Measurements from ENCODE around the gene BAIAP2.
A peak's percentile ranks its signal among the peaks of the same experiment; 100 is the strongest.

The BAIAP2 gene

GRCh38 chr17:81112450-81112849, 77.5 kb downstream of the BAIAP2 start:
- no peak for DNase-seq (ENCODE audit: low spot score)

GRCh38 chr17:81113158-81113724, 78.3 kb downstream of the BAIAP2 start:
- no peak for DNase-seq (ENCODE audit: low spot score)

GRCh38 chr17:81114351-81115093, 79.6 kb downstream of the BAIAP2 start:
- DNase-seq (ENCODE audit: low spot score): no peak

GRCh38 chr17:81115219-81115618, 80.3 kb downstream of the BAIAP2 start:
- DNase-seq (ENCODE audit: low spot score): no peak

- DNase-seq (ENCODE audit: low spot score): no peak
Measured at GRCh38 chr17:81115749-81116464, 81.0 kb downstream of the BAIAP2 start.

- DNase-seq (ENCODE audit: low spot score): no peak
Measured at GRCh38 chr17:81116704-81117103, 81.8 kb downstream of the BAIAP2 start.

GRCh38 chr17:81117672-81118198, 82.8 kb downstream of the BAIAP2 start:
- no peak for DNase-seq (ENCODE audit: low spot score)

- no peak for DNase-seq (ENCODE audit: low spot score)
Measured at GRCh38 chr17:81118308-81119221, 83.6 kb downstream of the BAIAP2 start.

- DNase-seq (ENCODE audit: low spot score): peak; percentile 71
Measured at GRCh38 chr17:81119223-81120148, 84.5 kb downstream of the BAIAP2 start.

GRCh38 chr17:81120149-81120484, 85.2 kb downstream of the BAIAP2 start:
- no peak for DNase-seq (ENCODE audit: low spot score)

- no peak for DNase-seq (ENCODE audit: low spot score)
Measured at GRCh38 chr17:81120695-81121621, 86.0 kb downstream of the BAIAP2 start.

GRCh38 chr17:81121841-81122733, 87.1 kb downstream of the BAIAP2 start:
- DNase-seq (ENCODE audit: low spot score): no peak

- DNase-seq (ENCODE audit: low spot score): no peak
Measured at GRCh38 chr17:81123052-81124048, 88.4 kb downstream of the BAIAP2 start.

GRCh38 chr17:81124377-81124776, 89.4 kb downstream of the BAIAP2 start:
- DNase-seq (ENCODE audit: low spot score): no peak

- DNase-seq (ENCODE audit: low spot score): no peak
Measured at GRCh38 chr17:81125573-81126081, 90.7 kb downstream of the BAIAP2 start.

GRCh38 chr17:81126281-81127132, 91.6 kb downstream of the BAIAP2 start:
- no peak for DNase-seq (ENCODE audit: low spot score)
